ENCODE measurements around the gene PRR36. TPM values are rescaled to one million over a fixed set of nuclear protein-coding genes. Genes with fewer than 3 reads are reported as not detected.
A peak's percentile ranks its signal among the peaks of the same experiment; 100 is the strongest.

PRR36 gene
- total RNA-seq, 1 donor from 2014 or later: 20.9 TPM

- DNase-seq (ENCODE audit: low read depth, low spot score): peak; percentile 58
- H3K27ac Mint-ChIP-seq (ENCODE audit: unreplicated experiment): no peak overlapping the region
- H3K36me3 Mint-ChIP-seq (ENCODE audit: low read depth): no peaks in the 10 kb centered on the region
- H3K4me1 Mint-ChIP-seq: peaks cover 24% of the 10 kb centered on the region
- H3K9me3 Mint-ChIP-seq: no peaks in the 10 kb centered on the region
- H3K4me3 Mint-ChIP-seq: peak overlapping the region; percentile 86
- peaks cover 62% of the 10 kb centered on the region for H3K27me3 Mint-ChIP-seq (ENCODE audit: low read depth)
- TF ChIP-seq CTCF (conservative IDR thresholded peaks at IDR 0.05): peak; percentile 62
These were observed 43.3 kb upstream of the PRR36 start for GRCh38 chr19:7917267-7918061.

- no peak for DNase-seq (ENCODE audit: low read depth, low spot score)
- H3K27me3 Mint-ChIP-seq (ENCODE audit: low read depth): peaks cover 64% of the 10 kb centered on the region
- H3K27ac Mint-ChIP-seq (ENCODE audit: unreplicated experiment): no peak overlapping the region
- H3K36me3 Mint-ChIP-seq (ENCODE audit: low read depth): no peaks in the 10 kb centered on the region
- H3K4me3 Mint-ChIP-seq: peak overlapping the region; percentile 83
- no peaks in the 10 kb centered on the region for H3K9me3 Mint-ChIP-seq
- no peak for TF ChIP-seq CTCF (conservative IDR thresholded peaks at IDR 0.05)
- peaks cover 24% of the 10 kb centered on the region for H3K4me1 Mint-ChIP-seq
These were observed 42.7 kb upstream of the PRR36 start for GRCh38 chr19:7916955-7917266.

- TF ChIP-seq CTCF (conservative IDR thresholded peaks at IDR 0.05): no peak
- Mint-ChIP-seq H3K4me3 (peak overlapping the region; percentile 81), H3K27ac (ENCODE audit: unreplicated experiment) (no peak overlapping the region), H3K27me3 (ENCODE audit: low read depth) (peaks cover 66% of the 10 kb centered on the region), H3K36me3 (ENCODE audit: low read depth) (no peaks in the 10 kb centered on the region), H3K9me3 (no peaks in the 10 kb centered on the region), H3K4me1 (peaks cover 24% of the 10 kb centered on the region)
- no peak for DNase-seq (ENCODE audit: low read depth, low spot score)
These were observed 42.1 kb upstream of the PRR36 start for GRCh38 chr19:7916103-7916954.

- H3K27ac Mint-ChIP-seq (ENCODE audit: unreplicated experiment): no peak overlapping the region
- no peaks in the 10 kb centered on the region for H3K9me3 Mint-ChIP-seq
- peaks cover 65% of the 10 kb centered on the region for H3K27me3 Mint-ChIP-seq (ENCODE audit: low read depth)
- no peak for DNase-seq (ENCODE audit: low read depth, low spot score)
- H3K4me1 Mint-ChIP-seq: peaks cover 18% of the 10 kb centered on the region
- TF ChIP-seq CTCF (conservative IDR thresholded peaks at IDR 0.05): no peak
- no peaks in the 10 kb centered on the region for H3K36me3 Mint-ChIP-seq (ENCODE audit: low read depth)
- H3K4me3 Mint-ChIP-seq: peak overlapping the region; percentile 81
These were observed 41.3 kb upstream of the PRR36 start for GRCh38 chr19:7915250-7916102.

- no peak for DNase-seq (ENCODE audit: low read depth, low spot score)
- TF ChIP-seq CTCF (conservative IDR thresholded peaks at IDR 0.05): no peak
- H3K4me3 Mint-ChIP-seq: peak within 1 kb of the TSS; percentile 81
- no peaks in the 10 kb centered on the region for H3K9me3 Mint-ChIP-seq
- H3K27ac Mint-ChIP-seq (ENCODE audit: unreplicated experiment): no peak within 1 kb of the TSS
- no peaks in the 10 kb centered on the region for H3K36me3 Mint-ChIP-seq (ENCODE audit: low read depth)
- H3K27me3 Mint-ChIP-seq (ENCODE audit: low read depth): peaks cover 59% of the 10 kb centered on the region
- H3K4me1 Mint-ChIP-seq: peaks cover 12% of the 10 kb centered on the region
These were observed 40.4 kb upstream of the PRR36 start, which contains the start of gene TGFBR3L for GRCh38 chr19:7914598-7915045. Gene TGFBR3L (plus strand): TSS chr19:7914830.

Measured in neural crest cell (in vitro differentiated cells).